HEK293 (cell line): ENCODE data around the gene CCM2L.

ENCODE experiments used
- BCL6B ChIP-seq: fragments of 450-650 bp; formaldehyde crosslinking; IDR thresholded peaks from 2 replicates; pipeline ENCODE4 v1.5.1; 2017; ENCODE audit warnings: missing biosample characterization, missing genetic modification characterization
- GLIS1 ChIP-seq: fragments of 450-650 bp; formaldehyde crosslinking; IDR thresholded peaks from 2 replicates; pipeline ENCODE4 v1.5.1; 2016; ENCODE audit warnings: missing biosample characterization, missing genetic modification characterization
- HOXA7 ChIP-seq: sonication (generic); formaldehyde crosslinking; IDR thresholded peaks from 2 replicates; pipeline ENCODE4 v1.8.1; 2022; ENCODE audit warnings: missing genetic modification reagents, borderline replicate concordance
- INSM2 ChIP-seq: fragments of 450-650 bp; formaldehyde crosslinking; IDR thresholded peaks from 2 replicates; pipeline ENCODE4 v1.5.1; 2016; ENCODE audit warnings: missing biosample characterization, missing genetic modification characterization
- MEIS1 ChIP-seq: sonication (generic); formaldehyde crosslinking; IDR thresholded peaks from 2 replicates; pipeline ENCODE4 v1.8.1; 2022; ENCODE audit warnings: missing genetic modification reagents, mild to moderate bottlenecking, borderline replicate concordance
- RBAK ChIP-seq: fragments of 450-650 bp; formaldehyde crosslinking; IDR thresholded peaks from 2 replicates; pipeline ENCODE4 v1.5.1; 2016; ENCODE audit warnings: missing biosample characterization, missing genetic modification characterization
- SP2 ChIP-seq: fragments of 450-650 bp; formaldehyde crosslinking; IDR thresholded peaks from 2 replicates; pipeline ENCODE4 v1.5.1; 2016; ENCODE audit warnings: missing biosample characterization, missing genetic modification characterization
- SP3 ChIP-seq: fragments of 450-650 bp; formaldehyde crosslinking; IDR thresholded peaks from 2 replicates; pipeline ENCODE4 v1.5.1; 2016; ENCODE audit warnings: missing biosample characterization, missing genetic modification characterization
- ZBTB48 ChIP-seq: fragments of 450-650 bp; formaldehyde crosslinking; IDR thresholded peaks from 2 replicates; pipeline ENCODE4 v1.5.1; 2016; ENCODE audit warnings: missing biosample characterization, missing genetic modification characterization
- ZBTB6 ChIP-seq: fragments of 450-650 bp; formaldehyde crosslinking; IDR thresholded peaks from 2 replicates; pipeline ENCODE4 v1.5.1; 2017; ENCODE audit warnings: missing biosample characterization, missing genetic modification characterization
- ZIC2 ChIP-seq: fragments of 450-650 bp; formaldehyde crosslinking; IDR thresholded peaks from 2 replicates; pipeline ENCODE4 v1.5.1; 2016; ENCODE audit warnings: missing biosample characterization, missing genetic modification characterization
- ZNF10 ChIP-seq: fragments of 450-650 bp; formaldehyde crosslinking; IDR thresholded peaks from 2 replicates; pipeline ENCODE4 v1.5.1; 2017; ENCODE audit warnings: missing biosample characterization, missing genetic modification characterization
- ZNF157 ChIP-seq: fragments of 450-650 bp; formaldehyde crosslinking; IDR thresholded peaks from 2 replicates; pipeline ENCODE4 v1.5.1; 2016; ENCODE audit warnings: missing biosample characterization, missing genetic modification characterization
- ZNF18 ChIP-seq: fragments of 450-650 bp; formaldehyde crosslinking; IDR thresholded peaks from 2 replicates; pipeline ENCODE4 v1.5.1; 2016; ENCODE audit warnings: missing biosample characterization, missing genetic modification characterization
- ZNF221 ChIP-seq: fragments of 450-650 bp; formaldehyde crosslinking; IDR thresholded peaks from 2 replicates; pipeline ENCODE4 v1.5.1; 2017; ENCODE audit warnings: missing biosample characterization, missing genetic modification characterization, borderline replicate concordance
- ZNF274 ChIP-seq, 2 experiments: fragments of 200-500 bp in 1 of 2; fragments of 450-650 bp in 1 of 2; sonication (Bioruptor generic) in 1 of 2; formaldehyde crosslinking in 1 of 2; IDR thresholded peaks; 2 replicates each; pipeline versions ENCODE4 v1.5.1 to v1.6.1; 2014 to 2016; ENCODE audit warnings: borderline replicate concordance in 1 of 2, inconsistent platforms in 1 of 2, low read length in 1 of 2, missing biosample characterization in 1 of 2, missing genetic modification characterization in 1 of 2
- ZNF280D ChIP-seq: fragments of 450-650 bp; formaldehyde crosslinking; IDR thresholded peaks from 2 replicates; pipeline ENCODE4 v1.5.1; 2016; ENCODE audit warnings: missing biosample characterization, missing genetic modification characterization
- ZNF302 ChIP-seq: fragments of 450-650 bp; formaldehyde crosslinking; IDR thresholded peaks from 2 replicates; pipeline ENCODE4 v1.5.1; 2016; ENCODE audit warnings: missing biosample characterization, missing genetic modification characterization, low read depth
- ZNF311 ChIP-seq: fragments of 450-650 bp; formaldehyde crosslinking; IDR thresholded peaks from 2 replicates; pipeline ENCODE4 v1.5.1; 2017; ENCODE audit warnings: missing biosample characterization, missing genetic modification characterization, borderline replicate concordance
- ZNF37A ChIP-seq: fragments of 450-650 bp; IDR thresholded peaks from 2 replicates; pipeline ENCODE4 v1.5.1; 2018; ENCODE audit warnings: missing biosample characterization, missing genetic modification characterization
- ZNF404 ChIP-seq: fragments of 450-650 bp; formaldehyde crosslinking; IDR thresholded peaks from 2 replicates; pipeline ENCODE4 v1.5.1; 2017; ENCODE audit warnings: missing biosample characterization, missing genetic modification characterization
- ZNF521 ChIP-seq: fragments of 450-650 bp; formaldehyde crosslinking; IDR thresholded peaks from 2 replicates; pipeline ENCODE4 v1.5.1; 2017; ENCODE audit warnings: missing biosample characterization, mild to moderate bottlenecking, missing genetic modification characterization
- ZNF610 ChIP-seq: fragments of 450-650 bp; formaldehyde crosslinking; IDR thresholded peaks from 2 replicates; pipeline ENCODE4 v1.5.1; 2016; ENCODE audit warnings: missing biosample characterization, missing genetic modification characterization, borderline replicate concordance
- ZNF624 ChIP-seq: fragments of 450-650 bp; formaldehyde crosslinking; IDR thresholded peaks from 2 replicates; pipeline ENCODE4 v1.5.1; 2017; ENCODE audit warnings: missing biosample characterization, missing genetic modification characterization
- ZNF660 ChIP-seq: fragments of 450-650 bp; IDR thresholded peaks from 2 replicates; pipeline ENCODE4 v1.5.1; 2018; ENCODE audit warnings: missing biosample characterization, mild to moderate bottlenecking, missing genetic modification characterization
- ZSCAN30 ChIP-seq: fragments of 450-650 bp; IDR thresholded peaks from 2 replicates; pipeline ENCODE4 v1.5.1; 2018; ENCODE audit warnings: missing biosample characterization, mild to moderate bottlenecking, missing genetic modification characterization, moderate library complexity
- TF ChIP-seq, protein P1 (sequence below): IDR thresholded peaks from 2 replicates; pipeline ENCODE4 v1.6.1; 2011; ENCODE audit warnings: mild to moderate bottlenecking, low read depth, low read length, borderline replicate concordance
- TF ChIP-seq, protein P2 (sequence below): fragments of 450-650 bp; formaldehyde crosslinking; IDR thresholded peaks from 2 replicates; pipeline ENCODE4 v1.5.1; 2016; ENCODE audit warnings: missing biosample characterization, missing genetic modification characterization

The CCM2L gene

DNA sequence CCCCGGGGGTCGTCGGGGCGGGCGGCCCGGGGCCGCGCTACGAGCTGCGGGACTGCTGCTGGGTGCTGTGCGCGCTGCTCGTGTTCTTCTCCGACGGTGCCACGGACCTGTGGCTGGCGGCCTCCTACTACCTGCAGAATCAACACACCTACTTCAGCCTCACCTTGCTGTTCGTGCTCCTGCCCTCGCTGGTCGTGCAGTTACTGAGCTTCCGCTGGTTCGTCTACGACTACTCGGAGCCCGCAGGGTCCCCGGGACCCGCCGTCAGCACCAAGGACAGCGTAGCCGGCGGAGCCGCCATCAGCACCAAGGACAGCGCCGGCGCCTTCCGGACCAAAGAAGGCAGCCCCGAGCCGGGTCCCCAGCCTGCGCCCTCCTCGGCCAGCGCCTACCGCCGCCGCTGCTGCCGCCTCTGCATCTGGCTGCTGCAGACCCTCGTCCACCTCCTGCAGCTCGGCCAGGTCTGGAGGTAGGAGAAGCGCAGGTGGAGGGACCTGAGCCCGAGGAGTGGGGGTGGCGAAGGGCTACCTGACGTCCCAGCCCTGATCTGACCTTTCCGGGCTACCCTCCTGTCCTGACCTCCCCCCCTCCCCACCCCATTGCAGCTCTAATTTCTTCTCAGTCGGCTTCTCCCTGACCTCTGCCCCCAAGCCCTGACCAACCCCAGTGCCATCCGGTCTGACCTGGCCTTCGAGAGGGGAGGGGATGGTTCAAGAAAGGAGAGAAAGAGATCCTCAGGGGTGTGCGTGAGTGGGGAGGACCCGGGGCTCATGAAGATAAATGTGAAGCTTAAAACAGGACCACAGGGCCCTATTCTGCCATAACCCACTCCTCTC is 41.7 kb upstream of the CCM2L start (continued):
- peak; percentile 92 for TF ChIP-seq MEIS1 (CRISPR knock-in tag)
- no peak for TF ChIP-seq ZNF404 (tag by site-specific recombination)
- no peak for TF ChIP-seq ZNF18 (tag by site-specific recombination)
- TF ChIP-seq ZNF521 (tag by site-specific recombination): no peak
- TF ChIP-seq SP2 (tag by site-specific recombination): peak; percentile 11; the same call in 1 of the 2 replicates
- peak; percentile 62; the same call in 1 of the 2 replicates for TF ChIP-seq INSM2
- TF ChIP-seq ZNF274 (IDR thresholded peaks at IDR 0.05; ENCODE audit: low read length): no peak
- no peak for TF ChIP-seq ZNF274 (tag by site-specific recombination; IDR thresholded peaks at IDR 0.05; ENCODE audit: borderline replicate concordance)
- no peak for TF ChIP-seq ZNF311 (tag by site-specific recombination)
- TF ChIP-seq GLIS1: peak; percentile 17; the same call in 1 of the 2 replicates
- 0 out of 2 replicates have a peak, but pooled peaks have one; percentile 29 for TF ChIP-seq ZBTB48 (tag by site-specific recombination)
- no peak for TF ChIP-seq ZNF610 (tag by site-specific recombination)
- no peak for TF ChIP-seq ZNF37A
- TF ChIP-seq ZSCAN30 (tag by site-specific recombination): peak; percentile 93
- TF ChIP-seq HOXA7 (CRISPR knock-in tag): peak; percentile 97
- TF ChIP-seq ZNF624: no peak
- TF ChIP-seq ZNF10 (tag by site-specific recombination): no peak
- no peak for TF ChIP-seq BCL6B (tag by site-specific recombination)
- TF ChIP-seq, protein P1, sequence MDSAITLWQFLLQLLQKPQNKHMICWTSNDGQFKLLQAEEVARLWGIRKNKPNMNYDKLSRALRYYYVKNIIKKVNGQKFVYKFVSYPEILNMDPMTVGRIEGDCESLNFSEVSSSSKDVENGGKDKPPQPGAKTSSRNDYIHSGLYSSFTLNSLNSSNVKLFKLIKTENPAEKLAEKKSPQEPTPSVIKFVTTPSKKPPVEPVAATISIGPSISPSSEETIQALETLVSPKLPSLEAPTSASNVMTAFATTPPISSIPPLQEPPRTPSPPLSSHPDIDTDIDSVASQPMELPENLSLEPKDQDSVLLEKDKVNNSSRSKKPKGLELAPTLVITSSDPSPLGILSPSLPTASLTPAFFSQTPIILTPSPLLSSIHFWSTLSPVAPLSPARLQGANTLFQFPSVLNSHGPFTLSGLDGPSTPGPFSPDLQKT: no peak; the same call in 1 of the 2 replicates
- no peak for TF ChIP-seq ZBTB6 (tag by site-specific recombination)
- TF ChIP-seq ZNF221 (tag by site-specific recombination): no peak
- TF ChIP-seq, protein P2, sequence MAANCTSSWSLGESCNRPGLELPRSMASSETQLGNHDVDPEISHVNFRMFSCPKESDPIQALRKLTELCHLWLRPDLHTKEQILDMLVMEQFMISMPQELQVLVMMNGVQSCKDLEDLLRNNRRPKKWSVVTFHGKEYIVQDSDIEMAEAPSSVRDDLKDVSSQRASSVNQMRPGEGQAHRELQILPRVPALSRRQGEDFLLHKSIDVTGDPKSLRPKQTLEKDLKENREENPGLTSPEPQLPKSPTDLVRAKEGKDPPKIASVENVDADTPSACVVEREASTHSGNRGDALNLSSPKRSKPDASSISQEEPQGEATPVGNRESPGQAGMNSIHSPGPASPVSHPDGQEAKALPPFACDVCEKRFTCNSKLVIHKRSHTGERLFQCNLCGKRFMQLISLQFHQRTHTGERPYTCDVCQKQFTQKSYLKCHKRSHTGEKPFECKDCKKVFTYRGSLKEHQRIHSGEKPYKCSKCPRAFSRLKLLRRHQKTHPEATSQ (tag by site-specific recombination): peak; percentile 56; the same call in 1 of the 2 replicates
- no peak for TF ChIP-seq ZNF660 (tag by site-specific recombination)
- TF ChIP-seq ZNF280D: no peak
- TF ChIP-seq ZNF157 (tag by site-specific recombination): no peak
- TF ChIP-seq ZIC2 (tag by site-specific recombination): no peak
- no peak for TF ChIP-seq SP3
- no peak for TF ChIP-seq ZNF302 (tag by site-specific recombination)
- no peak for TF ChIP-seq RBAK (tag by site-specific recombination)
